ENCODE results near the gene PTPN3.

Gene PTPN3

DNA sequence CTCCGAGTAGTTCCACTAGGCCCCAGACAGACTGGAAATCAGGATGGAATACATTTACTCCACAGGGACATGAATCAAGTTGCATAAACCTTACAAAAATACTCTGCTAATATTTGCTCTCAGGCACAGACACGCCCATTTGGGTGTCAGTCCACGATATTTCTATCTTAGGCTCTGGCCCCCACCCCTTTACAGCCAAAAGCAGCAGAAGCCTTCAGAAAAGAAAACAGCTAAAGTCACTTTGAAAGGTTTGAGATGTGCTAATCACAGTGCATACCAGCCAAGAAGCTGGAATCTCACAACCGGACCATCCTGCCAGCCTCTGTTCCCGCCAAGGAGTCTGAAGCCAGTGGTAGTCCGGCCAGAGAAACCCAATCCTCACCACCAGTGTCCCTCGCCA, 22.6 kb downstream of the PTPN3 start:
- no peak for DNase-seq

DNA sequence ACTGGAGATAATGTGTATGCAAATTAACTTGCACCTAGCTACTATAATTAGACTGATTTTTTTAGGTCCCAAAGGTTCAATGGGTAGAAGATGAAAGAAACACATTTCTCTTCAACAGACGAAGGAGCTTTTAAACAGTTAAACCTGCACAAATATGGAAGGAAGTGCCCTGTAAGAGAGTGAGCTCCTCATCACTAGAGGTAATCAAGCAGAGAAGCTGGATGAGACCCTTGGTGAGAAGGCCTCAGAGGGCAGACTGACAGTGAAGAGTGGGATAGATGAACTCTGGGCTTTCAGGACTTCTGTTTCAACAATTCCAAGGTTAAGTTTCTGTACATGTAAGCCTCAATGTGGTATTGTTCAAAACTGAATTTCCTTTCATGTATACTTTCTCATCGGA, 23.2 kb downstream of the PTPN3 start:
- DNase-seq: no peak

GRCh38 chr9:109474170-109474569, 23.9 kb downstream of the PTPN3 start:
- no peak for DNase-seq

- no peak for DNase-seq
These were observed 24.8 kb downstream of the PTPN3 start for GRCh38 chr9:109473329-109473728.

DNA sequence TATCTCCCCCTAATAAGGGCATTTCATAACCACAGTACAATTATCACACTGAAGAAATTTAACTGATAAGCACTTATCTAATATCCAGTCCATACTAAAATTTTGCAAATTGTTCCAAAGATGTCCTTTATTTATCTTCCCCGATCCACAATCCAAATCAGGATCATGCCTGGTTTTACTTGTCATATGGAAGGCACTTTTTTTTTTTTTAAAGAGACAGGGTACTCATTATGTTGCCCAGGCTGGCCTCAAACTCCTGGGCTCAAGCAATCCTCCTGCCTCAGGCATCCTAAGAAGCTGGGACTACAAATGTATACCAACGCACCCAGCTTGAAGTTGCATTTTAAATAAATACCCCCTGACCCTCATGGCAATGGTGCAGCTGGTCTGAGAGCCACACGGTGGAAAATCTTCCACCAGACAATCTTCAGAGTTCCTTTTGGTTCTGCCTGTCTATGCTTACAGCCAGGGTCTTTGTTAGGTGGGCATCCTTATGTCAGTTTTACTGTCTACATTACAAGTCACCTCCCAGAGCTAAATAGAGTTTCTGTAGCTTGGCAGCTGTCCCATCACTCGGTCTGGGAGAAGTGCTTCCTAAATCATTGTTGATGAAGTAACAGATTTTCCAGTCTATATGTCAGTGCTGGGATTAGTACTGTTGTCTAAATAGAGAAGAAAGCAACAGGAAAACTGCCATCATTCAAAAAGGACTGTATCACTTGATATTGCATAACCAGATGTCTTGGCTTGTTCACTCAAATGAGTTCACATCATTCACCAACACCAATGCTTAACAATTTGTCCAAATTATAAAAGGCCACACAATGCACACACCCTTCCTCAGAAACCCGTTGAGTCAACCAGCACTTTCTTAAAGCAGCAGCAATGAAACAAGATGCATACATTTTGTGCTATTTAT, 26.4 kb downstream of the PTPN3 start:
- peak; percentile 7 for DNase-seq

- DNase-seq: peak; percentile 84
These were observed 28.3 kb downstream of the PTPN3 start for GRCh38 chr9:109469646-109470358.

- DNase-seq: no peak
These were observed 29.2 kb downstream of the PTPN3 start for GRCh38 chr9:109468927-109469326.

GRCh38 chr9:109467936-109468335, 30.2 kb downstream of the PTPN3 start:
- DNase-seq: no peak

- DNase-seq: no peak
These were observed 31.2 kb downstream of the PTPN3 start for GRCh38 chr9:109466623-109467590.

- DNase-seq: no peak
These were observed 34.0 kb downstream of the PTPN3 start for GRCh38 chr9:109463924-109464625.

DNA sequence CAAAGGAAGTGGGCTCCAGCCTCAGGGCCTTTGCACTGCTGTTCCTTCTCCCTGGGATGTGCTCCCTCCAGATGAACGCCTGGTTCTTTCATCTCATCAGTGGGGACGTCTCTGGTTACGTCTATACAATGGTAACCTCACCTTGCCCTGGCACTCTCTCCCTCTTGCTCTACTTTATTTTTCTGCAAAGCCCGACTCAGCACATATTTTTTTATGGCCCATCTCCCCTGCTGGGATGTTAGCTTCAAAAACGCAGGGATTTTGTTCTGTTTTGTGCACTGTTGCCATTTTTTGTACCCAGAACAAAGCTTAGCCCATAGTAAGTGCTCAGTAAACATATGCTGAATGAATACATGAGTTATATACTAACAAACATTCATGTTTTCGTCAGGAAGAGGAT, 37.5 kb downstream of the PTPN3 start:
- DNase-seq: no peak

DNA sequence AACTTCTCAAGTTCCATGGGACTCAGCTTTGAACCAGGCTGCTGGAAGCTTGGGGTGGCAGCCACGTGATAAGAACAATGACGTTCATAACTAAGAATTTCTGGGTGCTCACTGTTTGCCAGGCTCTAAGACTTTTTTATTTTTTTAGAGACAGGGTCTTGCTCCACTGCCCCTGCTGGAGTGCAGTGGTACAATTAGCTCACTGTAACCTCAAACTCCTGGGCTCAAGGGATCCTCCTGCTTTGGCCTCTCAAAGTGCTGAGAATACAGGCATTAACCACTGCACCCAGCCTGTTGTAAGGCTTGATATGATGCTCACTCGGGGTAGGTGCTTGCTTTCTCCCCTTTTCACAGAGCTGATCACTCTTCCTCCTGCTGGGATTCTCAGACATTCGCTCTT, 38.7 kb downstream of the PTPN3 start:
- no peak for DNase-seq

DNA sequence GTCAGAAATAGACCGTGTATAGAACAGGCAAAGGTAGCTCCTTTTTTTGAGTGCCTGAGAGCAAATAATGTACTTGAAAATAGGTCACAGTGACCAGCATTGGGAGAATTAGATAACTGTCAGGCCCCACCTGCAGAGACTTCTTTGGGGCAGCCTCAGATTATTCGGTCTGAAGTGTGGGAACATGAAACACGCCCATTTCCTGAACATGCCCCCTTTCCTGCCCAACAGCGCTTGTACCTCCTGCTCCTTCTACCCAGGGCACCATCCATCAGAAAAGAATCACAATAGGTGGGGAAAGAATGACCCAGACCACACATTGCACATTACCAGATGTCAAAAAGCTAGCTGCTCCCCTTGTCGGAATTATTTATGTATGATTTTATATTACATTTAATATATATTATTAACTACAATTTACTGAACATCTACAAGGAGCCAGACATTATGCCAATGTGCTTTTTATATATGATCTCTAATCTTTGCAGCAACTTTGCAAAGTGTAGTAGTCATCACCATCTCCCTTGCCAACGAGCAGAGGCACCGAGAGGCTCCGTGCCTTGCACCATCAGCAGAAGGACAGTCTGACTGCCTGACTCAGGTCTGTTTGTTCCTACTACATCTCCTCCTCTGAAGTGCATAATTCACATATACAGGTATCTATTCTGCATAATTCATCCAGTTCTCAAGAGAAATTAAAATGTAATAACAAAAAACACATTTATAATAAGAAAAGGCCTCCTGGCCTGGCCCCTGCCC, 39.5 kb downstream of the PTPN3 start:
- no peak for DNase-seq

DNA sequence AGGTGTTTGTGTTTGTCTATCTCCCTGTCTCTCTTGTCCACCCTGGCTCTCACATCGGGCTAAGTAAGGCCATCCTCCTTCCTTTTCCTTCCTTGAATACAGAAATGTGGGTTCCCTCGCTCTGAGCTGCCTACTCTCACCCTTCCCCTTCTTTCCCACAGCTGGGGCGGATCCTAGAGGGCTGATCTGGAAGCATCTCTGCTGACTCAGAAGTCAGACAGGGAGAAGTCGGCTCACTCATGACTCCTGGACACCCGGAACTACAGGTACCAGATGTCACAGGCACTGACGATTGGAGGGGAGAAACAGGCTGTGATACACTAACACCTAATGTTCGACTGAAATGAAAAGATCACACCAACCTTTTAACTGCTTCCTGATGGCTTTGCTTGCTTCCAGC, 41.3 kb downstream of the PTPN3 start:
- DNase-seq: no peak

- no peak for DNase-seq
These were observed 42.2 kb downstream of the PTPN3 start for GRCh38 chr9:109455861-109456260.

DNA sequence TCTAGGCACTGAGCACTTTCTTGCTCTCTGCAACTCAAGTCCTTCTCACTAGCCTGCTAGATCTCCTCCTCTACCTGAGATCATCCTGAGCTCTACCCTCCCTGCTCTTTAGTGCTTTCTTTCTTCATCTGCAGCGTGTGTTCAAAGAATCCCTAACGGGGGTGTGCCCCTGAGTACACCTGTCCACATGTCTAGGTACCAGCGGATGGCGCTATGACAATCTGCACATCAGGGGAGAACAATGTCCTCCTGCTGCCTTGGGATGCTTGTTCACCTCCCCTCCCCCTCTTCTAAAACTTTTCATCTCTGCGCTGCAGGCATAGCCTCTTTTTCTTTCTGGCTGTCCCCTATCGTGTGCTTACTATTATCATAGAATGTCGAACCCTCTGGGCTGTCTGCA, 42.7 kb downstream of the PTPN3 start:
- no peak for DNase-seq

DNA sequence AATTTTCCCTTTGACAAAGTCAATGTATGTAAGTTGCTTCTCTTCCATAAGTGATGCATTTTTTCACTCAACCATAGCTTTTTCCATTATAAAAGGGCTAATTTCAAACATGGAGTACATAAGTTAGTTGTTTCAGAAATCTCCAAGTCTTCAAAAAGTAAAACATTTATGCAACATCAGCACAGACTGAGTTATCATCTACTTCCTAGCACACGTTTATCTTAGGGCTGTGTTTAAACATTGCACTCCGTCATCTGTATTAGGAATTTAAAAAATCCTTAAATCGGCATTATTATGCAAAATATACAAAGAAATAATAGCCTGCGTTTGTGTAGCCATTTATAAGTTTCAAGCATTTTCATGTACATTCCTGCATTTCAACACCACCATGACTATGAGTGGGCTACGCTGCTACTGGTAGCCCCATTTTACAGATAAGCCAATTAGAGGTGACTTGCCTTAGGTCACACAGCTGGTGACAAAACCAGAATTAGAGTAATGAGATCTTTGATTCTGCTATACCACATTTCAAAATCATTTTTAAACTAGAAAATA, 43.4 kb downstream of the PTPN3 start:
- DNase-seq: no peak

DNA sequence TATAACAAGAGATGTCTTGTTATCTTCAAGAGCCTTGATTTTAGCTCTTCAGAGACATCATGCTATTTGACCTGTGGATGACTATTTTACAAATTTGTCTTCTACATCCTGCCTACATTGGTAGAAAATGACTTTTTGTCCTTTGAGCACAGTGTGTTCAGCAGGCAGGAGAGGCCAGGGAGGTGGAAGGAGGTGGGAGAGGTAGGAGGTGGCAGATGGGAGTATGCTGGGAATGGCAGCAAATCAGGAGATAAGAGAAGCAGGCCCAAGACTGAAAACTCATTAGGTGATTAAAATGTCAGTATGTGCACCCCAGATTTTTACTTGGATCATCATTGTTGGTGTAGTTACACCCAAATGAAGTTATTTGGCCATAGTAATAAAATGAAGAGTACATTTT, 44.1 kb downstream of the PTPN3 start:
- DNase-seq: no peak

DNA sequence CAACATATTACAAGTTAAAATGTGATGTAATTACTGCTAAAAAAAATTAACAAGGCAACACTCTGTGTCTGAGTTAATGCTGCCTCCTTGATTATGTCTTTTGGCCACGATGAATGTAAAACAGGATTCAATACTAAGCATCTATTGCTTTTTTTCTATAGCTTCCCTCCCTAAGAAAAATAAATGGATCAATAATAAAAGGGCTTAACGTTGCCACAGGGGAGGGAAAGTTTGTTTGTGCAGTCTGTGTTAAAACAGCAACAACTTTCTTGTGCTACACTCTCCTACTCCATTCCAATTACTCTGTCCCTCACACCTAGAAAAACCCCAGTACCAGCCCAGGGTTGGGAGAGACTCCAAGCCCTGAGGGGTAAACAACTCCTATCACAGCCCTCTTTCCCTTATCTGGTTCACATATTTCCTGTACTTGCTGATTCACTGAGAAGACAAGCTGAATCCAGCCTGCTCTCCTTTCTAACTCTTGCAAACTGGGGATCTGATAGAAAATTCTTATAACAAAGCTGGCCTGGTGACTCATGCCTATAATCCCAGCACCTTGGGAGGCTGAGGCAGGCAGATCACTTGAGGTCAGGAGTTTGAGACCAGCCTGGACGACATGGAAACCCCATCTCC, 44.8 kb downstream of the PTPN3 start:
- no peak for DNase-seq

- no peak for DNase-seq
These were observed 45.3 kb downstream of the PTPN3 start for GRCh38 chr9:109452761-109453160.
